ENCODE results near the gene GAPDHS.

GRCh38 chr19:35563207-35563829 lies 30.1 kb downstream of the GAPDHS start, which contains the start of gene ATP4A:
- TF ChIP-seq CTCF (conservative IDR thresholded peaks at IDR 0.05; ENCODE audit: low read depth, low read length), result no peak
- TF ChIP-seq CHD1 (IDR thresholded peaks at IDR 0.05; ENCODE audit: low read depth, low read length), result no peak
- TF ChIP-seq SMC3 (IDR thresholded peaks at IDR 0.05; ENCODE audit: low read depth, low read length), result no peak
- no peak for TF ChIP-seq FOS (IDR thresholded peaks at IDR 0.05; ENCODE audit: low read depth, low read length)
- TF ChIP-seq POLR2A (IDR thresholded peaks at IDR 0.05; ENCODE audit: low read depth, low read length), result no peak
- no peak for TF ChIP-seq CEBPB (IDR thresholded peaks at IDR 0.05; ENCODE audit: low read depth, low read length)
- TF ChIP-seq MAFK (IDR thresholded peaks at IDR 0.05; ENCODE audit: low read depth, low read length), result no peak
- TF ChIP-seq RAD21 (IDR thresholded peaks at IDR 0.05; ENCODE audit: low read length), result no peak
- no peak for TF ChIP-seq BHLHE40 (IDR thresholded peaks at IDR 0.05; ENCODE audit: low read depth, low read length)
- no peak for TF ChIP-seq MAZ (IDR thresholded peaks at IDR 0.05; ENCODE audit: borderline replicate concordance, low read depth, low read length)
- no peak for TF ChIP-seq MXI1 (IDR thresholded peaks at IDR 0.05; ENCODE audit: borderline replicate concordance, low read depth, low read length)
- no peak for TF ChIP-seq RCOR1 (IDR thresholded peaks at IDR 0.05; ENCODE audit: insufficient replicate concordance, low read length)
- no peak for TF ChIP-seq RFX5 (IDR thresholded peaks at IDR 0.05; ENCODE audit: low read depth, low read length)
- TF ChIP-seq ELK1 (IDR thresholded peaks at IDR 0.05; ENCODE audit: borderline replicate concordance, low read depth, low read length), result no peak
